GM13977 (cell line): Measurements from ENCODE around the gene KIF1B.
"Not testable (repeated sequence)": the region's sequence is repeated elsewhere in the genome, so short reads cannot be mapped to it uniquely, and the experiment has no call there.

Experiments used
- DNase-seq: peaks from one replicate; pipeline ENCODE4 v3.0.0; 2012; ENCODE audit warnings: low spot score
- CTCF ChIP-seq: IDR thresholded peaks from 2 replicates; pipeline ENCODE4 v1.5.1; 2012; ENCODE audit warnings: mild to moderate bottlenecking, control low read depth; ENCODE audit not compliant: insufficient read depth; ENCODE audit errors: extremely low read depth, missing control alignments
- in situ Hi-C: fragments of 300-500 bp; cut with MboI; formaldehyde crosslinking; loops from one replicate; pipeline ENCODE4 v1.12.0; 2022; ENCODE audit warnings: low sequenced_read_pairs, low pct_unique_long_range_greater_than_20kb, mixed read lengths, inconsistent platforms; ENCODE audit not compliant: unreplicated experiment

The KIF1B gene

DNA sequence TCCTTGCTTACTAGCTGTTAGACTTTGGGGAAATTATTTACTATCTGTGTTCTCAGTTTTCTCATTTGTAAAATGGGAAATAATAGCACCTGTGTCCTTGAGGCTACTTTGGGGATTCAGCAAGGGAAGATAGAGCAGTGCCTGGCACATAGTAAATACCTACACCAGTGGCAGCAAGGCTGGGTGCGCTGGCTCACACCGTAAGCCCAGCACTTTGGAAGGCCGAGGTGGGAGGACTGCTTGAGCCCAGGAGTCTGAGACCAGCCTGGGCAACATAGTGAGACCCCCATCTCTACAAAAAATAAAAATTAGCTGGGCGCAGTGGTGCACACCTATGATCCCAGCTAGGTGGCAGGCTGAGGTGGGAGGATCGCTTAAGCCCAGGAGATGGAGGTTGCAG lies 211.3 kb downstream of the KIF1B start:
- in situ Hi-C loops, result no loop called here
- TF ChIP-seq CTCF, result no peak
- no peak for DNase-seq

- TF ChIP-seq CTCF, result no peak
- no peak for DNase-seq
- in situ Hi-C loops, result no loop called here
Measured at GRCh38 chr1:10424034-10424433, 213.7 kb downstream of the KIF1B start.

- no peak for DNase-seq
- in situ Hi-C loops, result no loop called here
- TF ChIP-seq CTCF, result no peak
Measured at GRCh38 chr1:10424651-10425050, 214.3 kb downstream of the KIF1B start.

- in situ Hi-C loops, DNase-seq: not testable (repeated sequence)
Measured at GRCh38 chr1:10425826-10426534, 215.6 kb downstream of the KIF1B start.

GRCh38 chr1:10426535-10426848 lies 216.1 kb downstream of the KIF1B start:
- in situ Hi-C loops, DNase-seq: not testable (repeated sequence)

- DNase-seq, result no peak
- in situ Hi-C loops, result no loop called here
- no peak for TF ChIP-seq CTCF
Measured at GRCh38 chr1:10428984-10429383, 218.6 kb downstream of the KIF1B start.

DNA sequence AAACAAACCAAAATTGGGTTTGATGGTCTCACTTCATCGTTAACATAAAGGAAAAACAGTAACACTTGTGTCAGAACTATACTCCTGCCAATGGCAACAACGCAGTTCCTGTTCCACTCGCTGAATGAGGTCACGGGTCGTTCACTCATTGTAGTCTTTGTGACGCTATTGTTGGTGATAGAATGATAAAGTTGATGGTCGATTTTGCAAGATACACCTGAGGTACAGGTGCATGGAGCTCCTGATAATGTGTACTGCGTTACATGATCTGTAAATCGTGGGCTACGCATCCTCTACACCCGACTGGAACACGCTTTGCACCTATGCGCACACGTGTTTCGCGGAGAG lies 219.5 kb downstream of the KIF1B start:
- in situ Hi-C loops, result loop anchor here (10.0 kb wide), 1 partner anchor 55 kb away; no protein-coding TSS in a partner anchor
- TF ChIP-seq CTCF, result no peak
- no peak for DNase-seq
